HG02642 (cell line): Measurements from ENCODE around the gene ADGRL4.
A peak's percentile ranks its signal among the peaks of the same experiment; 100 is the strongest.
"Not testable (repeated sequence)": the region's sequence is repeated elsewhere in the genome, so short reads cannot be mapped to it uniquely, and the experiment has no call there.

Experiments
- ATAC-seq: cut with Tn5 transposase; IDR thresholded peaks from one replicate; pipeline ENCODE4 v1.9.1; 2021; ENCODE audit warnings: mild to moderate bottlenecking; ENCODE audit not compliant: unreplicated experiment, poor library complexity

ADGRL4 gene

GRCh38 chr1:78919150-78919549, 87.4 kb downstream of the ADGRL4 start:
- ATAC-seq = no peak

DNA sequence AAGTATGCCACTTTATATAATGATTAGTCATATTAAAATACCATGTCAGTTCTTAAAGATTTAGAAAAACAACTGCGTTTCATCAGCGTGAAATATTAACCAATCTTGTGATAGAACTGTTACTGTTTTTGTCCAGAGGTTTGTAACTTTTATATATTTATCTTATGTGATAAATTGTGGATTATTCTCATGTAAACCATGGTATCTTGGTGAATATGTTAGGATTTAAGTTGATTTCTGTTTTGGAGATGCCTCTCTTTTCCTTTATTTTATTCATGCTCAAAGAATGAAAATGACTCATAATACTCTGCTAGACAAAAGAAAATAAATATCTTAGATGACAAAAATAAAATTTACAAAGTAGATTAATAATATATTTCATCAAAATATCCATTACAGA, 88.4 kb downstream of the ADGRL4 start:
- ATAC-seq = no peak

DNA sequence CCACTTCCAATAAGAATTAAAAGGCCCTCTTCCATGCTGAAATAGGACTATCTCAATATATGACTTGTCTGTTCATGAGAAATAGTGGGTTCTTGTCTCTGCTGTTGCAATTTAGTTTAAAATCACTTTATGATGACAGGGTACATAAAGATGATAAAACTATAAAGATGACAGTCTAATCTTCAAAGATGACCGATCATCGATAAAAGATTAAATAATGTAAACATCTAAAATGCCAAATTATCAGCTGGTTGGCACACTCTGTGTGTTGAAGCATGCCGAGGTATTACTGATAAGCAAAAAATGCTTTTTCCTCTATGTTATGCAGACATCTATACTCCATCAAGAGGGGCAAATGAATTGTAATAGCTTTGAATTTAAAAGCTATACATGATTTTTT, 89.5 kb downstream of the ADGRL4 start:
- no peak for ATAC-seq

GRCh38 chr1:78913950-78914349, 92.6 kb downstream of the ADGRL4 start:
- ATAC-seq = no peak

DNA sequence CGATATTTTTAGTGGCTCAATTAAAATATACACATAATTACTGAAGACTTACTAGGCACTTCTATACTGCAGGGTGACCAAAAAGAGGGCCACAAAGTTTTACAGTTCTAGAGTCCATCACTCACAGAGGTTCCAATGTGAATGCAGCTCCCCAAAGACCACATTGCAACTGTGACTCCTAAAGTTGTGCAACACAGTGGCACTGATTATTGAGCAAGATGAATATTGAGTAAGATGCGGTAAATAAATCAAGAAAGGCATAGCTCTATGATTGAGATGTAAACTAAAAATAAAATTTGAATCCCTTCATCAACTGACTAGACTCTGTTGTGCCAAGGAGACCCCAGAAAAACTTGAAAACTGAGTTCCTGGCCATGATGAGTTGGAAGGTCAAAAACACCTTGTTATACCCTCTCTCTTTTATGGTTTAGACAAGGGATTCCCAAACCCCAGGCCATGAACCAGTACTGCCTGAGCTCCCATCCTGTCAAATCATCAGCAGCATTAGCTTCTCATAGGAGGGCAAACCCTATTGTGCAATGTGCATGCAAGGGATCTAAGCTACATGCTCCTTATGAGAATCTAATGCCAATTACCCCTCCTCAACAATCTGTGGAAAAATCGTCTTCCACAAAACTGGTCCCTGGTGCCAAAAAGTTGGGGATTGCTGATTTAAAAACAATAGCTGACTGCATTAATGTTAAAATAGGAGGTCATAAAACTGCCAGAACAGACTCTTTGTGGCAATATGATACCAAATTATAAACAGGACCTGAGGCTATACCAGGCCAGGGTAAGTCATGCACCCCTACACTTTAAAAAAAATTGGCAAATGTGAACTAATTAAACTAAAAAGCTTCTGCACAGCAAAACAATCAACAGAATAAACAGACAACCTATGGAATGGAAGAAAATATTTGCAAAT, 94.3 kb downstream of the ADGRL4 start:
- no peak for ATAC-seq

DNA sequence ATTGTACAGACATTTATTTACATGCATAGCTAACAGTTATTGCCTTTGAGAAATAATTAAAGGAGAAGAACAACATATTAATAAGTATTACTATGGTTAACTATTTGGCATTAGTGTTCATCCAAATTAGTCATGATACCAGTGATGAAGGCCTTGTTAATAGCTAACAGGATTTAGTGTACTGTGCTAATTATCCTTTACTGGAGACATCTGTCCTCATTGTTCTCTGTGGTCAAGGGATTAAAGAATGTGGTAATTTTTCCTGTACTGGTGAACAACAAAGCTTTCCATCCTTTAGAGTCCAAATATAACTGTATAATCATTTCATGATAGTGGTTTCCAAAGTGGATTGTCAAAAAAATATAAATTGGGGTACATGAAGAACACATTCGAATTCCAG, 103.9 kb downstream of the ADGRL4 start:
- ATAC-seq = no peak

DNA sequence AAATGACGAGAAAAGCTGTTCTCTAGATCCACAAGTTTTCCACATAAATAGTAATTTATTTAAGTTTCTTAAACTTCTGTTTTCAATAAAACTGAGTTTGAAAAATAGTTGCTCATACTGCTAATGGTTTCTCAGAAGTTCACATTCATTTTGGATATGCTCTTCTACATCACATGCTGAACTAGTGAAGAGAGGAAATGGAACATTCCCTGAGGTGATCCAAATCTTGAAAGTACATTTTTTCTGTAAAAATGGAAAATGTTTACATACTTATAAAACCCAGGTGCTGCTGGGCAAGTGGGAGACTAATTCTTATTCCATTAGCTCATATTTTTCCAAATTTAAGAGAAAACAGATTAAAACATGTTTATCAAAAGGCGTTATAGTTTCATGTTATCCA, 111.7 kb downstream of the ADGRL4 start:
- ATAC-seq = no peak

GRCh38 chr1:78892260-78892840, 114.2 kb downstream of the ADGRL4 start:
- ATAC-seq = no peak

DNA sequence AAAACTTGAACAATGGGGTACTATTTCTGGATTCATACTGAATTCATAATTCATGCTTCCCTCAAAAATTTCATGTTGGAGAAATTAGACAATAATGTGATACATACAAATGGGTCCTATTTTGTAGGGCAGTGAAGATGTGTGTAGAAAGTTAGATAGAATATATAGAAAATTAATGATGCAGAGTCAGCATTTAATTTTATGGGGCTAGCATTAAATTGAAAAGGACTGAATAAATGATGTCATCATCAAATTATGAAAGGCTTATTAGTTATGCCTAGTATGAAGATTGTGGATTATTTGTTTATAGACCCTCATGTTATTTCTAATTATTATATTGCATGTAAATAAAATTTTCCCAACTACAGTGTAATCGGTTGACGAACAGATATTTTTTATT, 119.1 kb downstream of the ADGRL4 start:
- no peak for ATAC-seq

- ATAC-seq = no peak
These were observed 121.7 kb downstream of the ADGRL4 start for GRCh38 chr1:78884685-78885452.

- ATAC-seq = no peak
These were observed 126.3 kb downstream of the ADGRL4 start for GRCh38 chr1:78880223-78880622.

GRCh38 chr1:78875986-78876385, 130.5 kb downstream of the ADGRL4 start:
- ATAC-seq = not testable (repeated sequence)

DNA sequence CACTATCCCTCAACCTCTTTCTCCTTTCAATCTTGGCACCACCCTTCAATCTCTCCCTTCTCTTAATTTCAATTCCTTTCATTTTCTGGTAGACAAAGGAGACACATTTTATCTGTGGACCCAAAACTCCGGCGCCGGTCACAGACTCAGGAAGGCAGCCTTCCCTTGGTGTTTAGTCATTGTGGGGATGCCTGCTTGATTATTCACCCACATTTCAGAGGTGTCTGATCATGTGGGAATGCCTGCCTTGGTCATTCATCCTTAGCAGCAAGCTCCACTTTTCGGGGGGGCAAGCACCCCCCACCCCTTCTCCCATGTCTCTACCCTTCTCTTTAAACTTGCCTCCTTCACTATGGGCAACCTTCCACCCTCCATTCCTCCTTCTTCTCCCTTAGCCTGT, 133.7 kb downstream of the ADGRL4 start:
- ATAC-seq = not testable (repeated sequence)

DNA sequence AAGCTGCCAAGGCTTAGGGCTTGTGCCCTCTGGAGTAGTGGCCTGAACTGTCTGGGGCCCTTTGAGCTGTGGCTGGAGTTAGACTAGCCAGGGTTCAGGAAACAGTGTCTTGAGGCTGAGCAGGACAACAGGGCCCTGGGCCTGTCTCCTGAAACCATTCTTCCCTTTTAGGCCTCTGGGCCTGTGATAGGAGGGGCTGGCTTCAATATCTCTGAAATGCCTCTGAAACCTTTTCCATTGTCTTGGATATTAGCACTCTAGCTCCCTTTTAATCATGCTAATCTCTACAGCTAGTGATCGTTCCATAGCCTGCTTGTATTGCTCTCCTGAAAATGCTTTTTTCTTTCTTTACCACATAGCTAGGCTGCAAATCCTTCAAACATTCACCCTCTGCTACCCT, 135.3 kb downstream of the ADGRL4 start:
- ATAC-seq = no peak

DNA sequence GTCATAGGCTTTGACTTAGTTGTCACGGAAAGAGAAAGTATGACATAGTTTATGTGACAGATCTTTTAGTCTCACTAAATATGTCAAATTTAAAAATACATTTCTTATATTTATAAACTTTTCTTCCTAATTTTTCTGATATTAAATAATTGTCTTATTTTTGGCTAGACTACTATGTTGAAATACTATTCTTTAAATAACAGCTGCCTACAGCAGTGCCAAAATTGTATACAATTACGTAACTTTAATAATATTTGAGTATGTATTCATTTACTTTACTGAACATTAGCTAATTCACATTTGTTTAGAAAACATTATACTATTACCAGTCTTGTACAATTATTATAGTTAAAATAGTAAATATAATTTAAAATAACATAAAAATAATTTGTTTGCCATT, 137.4 kb downstream of the ADGRL4 start:
- ATAC-seq = no peak

DNA sequence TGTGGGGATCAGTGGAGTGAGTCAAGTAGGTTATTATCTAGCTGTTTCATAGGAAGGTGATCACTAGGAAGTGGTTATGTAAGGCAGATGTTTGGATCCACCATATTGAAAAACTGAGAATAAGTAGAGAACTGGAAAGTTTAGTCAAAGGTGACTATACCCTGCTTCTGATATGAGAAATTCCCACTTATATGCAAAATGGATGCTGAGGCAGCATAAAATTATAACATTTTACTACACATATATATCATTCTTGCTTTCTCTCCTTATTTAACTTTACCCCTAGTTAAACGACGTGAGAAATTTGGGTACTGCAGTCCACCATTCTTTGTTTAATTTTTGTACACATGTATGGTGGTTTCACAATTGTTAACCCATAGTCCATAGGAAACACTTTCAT, 142.4 kb downstream of the ADGRL4 start:
- no peak for ATAC-seq

GRCh38 chr1:78856096-78856495, 150.4 kb downstream of the ADGRL4 start:
- ATAC-seq = no peak

DNA sequence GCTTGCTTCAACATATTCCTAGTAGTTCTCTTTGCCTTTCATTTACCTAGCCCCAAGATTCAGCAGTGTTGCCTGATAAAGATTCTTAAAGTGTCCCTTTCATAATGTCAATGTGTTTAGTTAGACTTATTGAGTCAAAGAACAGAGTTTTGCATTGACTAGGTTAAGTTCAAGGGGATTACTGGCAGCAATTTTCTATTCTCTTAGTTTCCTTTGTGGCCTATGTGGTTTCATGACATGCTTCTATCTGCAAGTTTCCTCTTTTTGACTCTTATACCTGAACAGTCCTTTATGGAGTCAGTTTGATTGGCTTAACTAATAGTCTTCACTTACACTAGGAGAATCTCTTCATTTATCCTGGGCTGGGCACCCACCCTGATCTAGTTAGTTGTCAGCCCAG, 151.3 kb downstream of the ADGRL4 start:
- peak; percentile 91 for ATAC-seq

DNA sequence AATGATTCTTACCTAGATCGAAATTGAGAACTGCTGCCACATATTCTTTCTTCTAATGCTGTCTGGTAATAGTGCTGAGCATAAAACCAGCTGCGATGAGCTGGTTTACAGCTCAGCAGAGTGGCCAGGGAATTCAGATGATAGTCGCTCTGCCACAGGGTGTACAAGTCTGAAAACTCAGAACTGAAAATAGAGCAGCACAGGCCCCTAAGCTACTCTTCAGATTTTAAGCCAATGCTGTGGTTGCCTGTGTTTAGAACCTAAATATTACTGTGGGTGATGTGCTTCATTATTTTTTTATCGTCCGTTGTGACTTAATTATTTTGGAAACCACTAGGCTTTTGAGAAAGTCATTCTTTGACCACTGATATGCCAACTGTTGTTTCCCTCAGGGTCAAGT, 152.0 kb downstream of the ADGRL4 start:
- ATAC-seq = peak; percentile 10

DNA sequence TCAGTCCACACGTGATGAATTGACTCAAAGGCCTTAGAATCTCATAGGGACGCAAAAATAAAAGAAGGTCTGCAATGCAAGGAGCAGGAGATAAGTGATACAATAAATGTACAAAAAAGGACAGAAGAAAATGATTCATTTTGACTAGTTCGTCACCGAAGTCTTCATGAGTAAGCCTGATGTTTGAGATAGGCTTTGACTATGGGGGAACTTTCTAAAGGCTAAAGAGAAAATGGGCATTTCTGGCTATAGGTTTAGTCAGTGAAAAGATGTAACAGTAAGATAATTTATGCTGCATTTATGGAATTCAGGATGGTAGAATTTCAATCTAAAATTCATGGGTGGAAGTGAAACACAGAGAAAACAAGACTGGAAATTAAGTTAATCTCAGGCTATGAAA, 163.0 kb downstream of the ADGRL4 start:
- ATAC-seq = no peak

DNA sequence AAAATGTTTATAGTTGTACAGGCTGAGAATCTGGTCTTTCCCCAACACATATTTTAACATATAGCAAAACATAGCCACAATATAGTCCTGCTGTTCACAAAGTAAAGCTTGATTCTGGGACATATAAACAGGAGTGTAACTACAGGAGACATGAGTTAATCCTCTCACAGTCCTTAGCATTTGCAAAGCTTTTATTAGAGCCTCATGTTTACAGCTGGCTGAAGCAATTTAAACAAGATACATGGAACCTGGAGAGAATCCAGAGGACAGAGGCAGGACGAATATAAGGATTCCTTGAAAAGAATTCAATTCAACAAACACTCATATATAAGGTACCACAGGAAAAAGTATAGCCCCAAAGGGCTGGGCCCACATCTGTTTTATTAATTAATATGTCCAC, 163.4 kb downstream of the ADGRL4 start:
- ATAC-seq = no peak
